SK-N-SH treated with all-trans-retinoic acid at 6 μM for 48 hours (cell line): ENCODE results near the gene CFAP74.

Experiments
- CSDC2 ChIP-seq: fragments of 250-450 bp; sonication (Bioruptor Pico); IDR thresholded peaks from 2 replicates; pipeline ENCODE4 v1.5.0; 2020; ENCODE audit warnings: mild to moderate bottlenecking, moderate library complexity
- ZNF8 ChIP-seq: fragments of 450-650 bp; formaldehyde crosslinking; IDR thresholded peaks from 2 replicates; pipeline ENCODE4 v1.5.0; 2020; ENCODE audit warnings: mild to moderate bottlenecking, moderate library complexity
- TF ChIP-seq, protein P1 (sequence below): fragments of 250-450 bp; sonication (Bioruptor Pico); IDR thresholded peaks from 2 replicates; pipeline ENCODE4 v1.8.0; 2021; ENCODE audit warnings: low read depth, mild to moderate bottlenecking, moderate library complexity, borderline replicate concordance

DNA sequence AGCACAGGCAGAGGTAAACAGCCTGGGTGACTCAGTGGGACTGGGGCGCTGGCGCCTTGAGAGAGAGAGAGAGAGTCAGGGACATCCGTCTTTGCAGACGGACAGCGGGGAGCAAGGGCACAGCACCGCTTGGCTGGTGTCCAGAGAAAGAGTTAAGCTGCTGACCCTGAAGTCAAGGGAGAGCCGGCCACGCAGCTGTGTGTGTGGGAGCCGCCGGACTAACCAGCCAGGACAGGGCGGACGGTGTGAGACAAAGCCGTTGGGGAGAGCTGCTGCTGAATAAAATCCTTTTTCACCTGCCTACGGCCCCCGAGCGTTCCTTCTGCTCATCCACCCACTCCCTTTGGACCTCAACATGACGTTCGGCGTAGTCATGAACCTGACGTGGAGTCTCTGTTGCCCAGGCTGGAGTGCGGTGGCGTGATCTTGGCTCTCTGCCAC is 14.5 kb downstream of the CFAP74 start:
- TF ChIP-seq ZNF8 (CRISPR knock-in tag) (no peak), CSDC2 (CRISPR knock-in tag) (no peak)
- TF ChIP-seq, protein P1, sequence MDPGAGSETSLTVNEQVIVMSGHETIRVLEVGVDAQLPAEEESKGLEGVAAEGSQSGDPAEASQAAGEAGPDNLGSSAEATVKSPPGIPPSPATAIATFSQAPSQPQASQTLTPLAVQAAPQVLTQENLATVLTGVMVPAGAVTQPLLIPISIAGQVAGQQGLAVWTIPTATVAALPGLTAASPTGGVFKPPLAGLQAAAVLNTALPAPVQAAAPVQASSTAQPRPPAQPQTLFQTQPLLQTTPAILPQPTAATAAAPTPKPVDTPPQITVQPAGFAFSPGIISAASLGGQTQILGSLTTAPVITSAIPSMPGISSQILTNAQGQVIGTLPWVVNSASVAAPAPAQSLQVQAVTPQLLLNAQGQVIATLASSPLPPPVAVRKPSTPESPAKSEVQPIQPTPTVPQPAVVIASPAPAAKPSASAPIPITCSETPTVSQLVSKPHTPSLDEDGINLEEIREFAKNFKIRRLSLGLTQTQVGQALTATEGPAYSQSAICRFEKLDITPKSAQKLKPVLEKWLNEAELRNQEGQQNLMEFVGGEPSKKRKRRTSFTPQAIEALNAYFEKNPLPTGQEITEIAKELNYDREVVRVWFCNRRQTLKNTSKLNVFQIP (CRISPR knock-in tag), result no peak
